Effector memory CD4-positive, alpha-beta T cell (primary cell): ENCODE measurements around the gene PRAME.

Source experiments
- DNase-seq, 3 donors: peaks; one replicate each; pipeline ENCODE4 v3.0.0-alpha.2; 2020
- H3K27ac ChIP-seq: 2 replicates; pipeline ENCODE4 v1.7.0; 2013; ENCODE audit warnings: mild to moderate bottlenecking, low read length, moderate library complexity; ENCODE audit not compliant: insufficient read depth, poor library complexity, severe bottlenecking
- H3K27me3 ChIP-seq: replicated peaks from 2 replicates; pipeline ENCODE4 v1.7.0; 2013; ENCODE audit warnings: mild to moderate bottlenecking, low read length; ENCODE audit not compliant: insufficient read depth, control insufficient read depth, poor library complexity, severe bottlenecking
- H3K36me3 ChIP-seq: 2 replicates; pipeline ENCODE4 v1.7.0; 2013; ENCODE audit warnings: mild to moderate bottlenecking, low read length, moderate library complexity; ENCODE audit not compliant: control insufficient read depth, insufficient read depth
- H3K4me1 ChIP-seq: 2 replicates; pipeline ENCODE4 v1.7.0; 2013; ENCODE audit warnings: low read length, mild to moderate bottlenecking; ENCODE audit not compliant: control insufficient read depth, insufficient read depth, poor library complexity, severe bottlenecking
- H3K4me3 ChIP-seq: 2 replicates; pipeline ENCODE4 v1.7.0; 2013; ENCODE audit warnings: low read length, low read depth, mild to moderate bottlenecking; ENCODE audit not compliant: insufficient read depth, poor library complexity, severe bottlenecking
- H3K9me3 ChIP-seq: 2 replicates; pipeline ENCODE4 v1.7.0; 2013; ENCODE audit warnings: mild to moderate bottlenecking, low read length, moderate library complexity; ENCODE audit not compliant: control insufficient read depth

Gene PRAME

GRCh38 chr22:22579869-22580604 lies 21.0 kb upstream of the PRAME start:
- DNase-seq = no peak
- Histone ChIP-seq H3K27ac (no peak overlapping the region), H3K9me3 (no peaks in the 10 kb centered on the region)

GRCh38 chr22:22578702-22579424 lies 19.8 kb upstream of the PRAME start:
- H3K4me1 ChIP-seq = no peaks in the 10 kb centered on the region
- H3K4me3 ChIP-seq = no peak overlapping the region
- no peak for DNase-seq
- no peaks in the 10 kb centered on the region for H3K9me3 ChIP-seq
- no peaks in the 10 kb centered on the region for H3K36me3 ChIP-seq
- no peaks in the 10 kb centered on the region for H3K27me3 ChIP-seq
- no peak overlapping the region for H3K27ac ChIP-seq

More at GRCh38 chr22:22579869-22580604, 21.0 kb upstream of the PRAME start:
- no peak overlapping the region for H3K4me3 ChIP-seq
- no peaks in the 10 kb centered on the region for H3K4me1 ChIP-seq
- H3K27me3 ChIP-seq = no peaks in the 10 kb centered on the region
- H3K36me3 ChIP-seq = no peaks in the 10 kb centered on the region

- Histone ChIP-seq H3K9me3 (no peaks in the 10 kb centered on the region), H3K36me3 (no peaks in the 10 kb centered on the region), H3K27ac (no peak overlapping the region), H3K27me3 (no peaks in the 10 kb centered on the region), H3K4me3 (no peak overlapping the region), H3K4me1 (no peaks in the 10 kb centered on the region)
- no peak for DNase-seq
Observed at GRCh38 chr22:22576989-22577427, 17.9 kb upstream of the PRAME start.

- Histone ChIP-seq H3K9me3 (no peaks in the 10 kb centered on the region), H3K27me3 (no peaks in the 10 kb centered on the region), H3K4me3 (no peak overlapping the region), H3K4me1 (no peaks in the 10 kb centered on the region), H3K27ac (no peak overlapping the region), H3K36me3 (no peaks in the 10 kb centered on the region)
- DNase-seq = no peak
Observed at GRCh38 chr22:22576244-22576988, 17.4 kb upstream of the PRAME start.

GRCh38 chr22:22574361-22574760 lies 15.3 kb upstream of the PRAME start:
- H3K36me3 ChIP-seq = no peaks in the 10 kb centered on the region
- H3K4me1 ChIP-seq = no peaks in the 10 kb centered on the region
- DNase-seq = no peak
- H3K4me3 ChIP-seq = no peak overlapping the region
- no peaks in the 10 kb centered on the region for H3K9me3 ChIP-seq
- H3K27ac ChIP-seq = no peak overlapping the region
- peaks cover 1% of the 10 kb centered on the region for H3K27me3 ChIP-seq

GRCh38 chr22:22573047-22573889 lies 14.2 kb upstream of the PRAME start:
- Histone ChIP-seq H3K4me1 (no peaks in the 10 kb centered on the region), H3K9me3 (no peaks in the 10 kb centered on the region), H3K27me3 (peaks cover 3% of the 10 kb centered on the region)

GRCh38 chr22:22571862-22572261 lies 12.8 kb upstream of the PRAME start:
- Histone ChIP-seq H3K27me3 (peaks cover 3% of the 10 kb centered on the region), H3K4me3 (no peak overlapping the region), H3K36me3 (no peaks in the 10 kb centered on the region), H3K27ac (no peak overlapping the region), H3K4me1 (no peaks in the 10 kb centered on the region), H3K9me3 (no peaks in the 10 kb centered on the region)
- no peak for DNase-seq

More at GRCh38 chr22:22573047-22573889, 14.2 kb upstream of the PRAME start:
- Histone ChIP-seq H3K27ac (no peak overlapping the region), H3K36me3 (no peaks in the 10 kb centered on the region), H3K4me3 (no peak overlapping the region)
- no peak for DNase-seq

- Histone ChIP-seq H3K9me3 (no peaks in the 10 kb centered on the region), H3K27ac (no peak overlapping the region), H3K4me1 (no peaks in the 10 kb centered on the region), H3K27me3 (peaks cover 3% of the 10 kb centered on the region), H3K36me3 (no peaks in the 10 kb centered on the region), H3K4me3 (no peak overlapping the region)
- DNase-seq = no peak
Observed at GRCh38 chr22:22571429-22571828, 12.4 kb upstream of the PRAME start.

GRCh38 chr22:22569218-22569617 lies 10.2 kb upstream of the PRAME start:
- H3K36me3 ChIP-seq = no peaks in the 10 kb centered on the region
- DNase-seq = no peak
- peaks cover 3% of the 10 kb centered on the region for H3K27me3 ChIP-seq
- no peak overlapping the region for H3K4me3 ChIP-seq
- no peaks in the 10 kb centered on the region for H3K4me1 ChIP-seq
- no peaks in the 10 kb centered on the region for H3K9me3 ChIP-seq
- H3K27ac ChIP-seq = no peak overlapping the region
